MCF 10A (cell line): ENCODE data around the gene XXYLT1. TPM values are rescaled to one million over a fixed set of nuclear protein-coding genes. Genes with fewer than 3 reads are reported as not detected.

ENCODE experiments used
- BruUV-seq: library from RNA; stranded (reverse); fragments of 400-500 nt; replicated peaks from 2 replicates; lab custom pipeline; 2021; lab: Mats Ljungman, UMichigan
- CTCF ChIA-PET: fragments of 300-600 bp; sonication (Branson Sonifier 250); formaldehyde crosslinking; extraction: SDS; loops from one replicate; lab custom pipeline; 2021; ENCODE audit warnings: antibody characterized with exemption, inconsistent platforms; lab: Yijun Ruan, JAX
- POLR2A ChIA-PET: fragments of 300-600, 350-650 bp; sonication (Branson Sonifier 250); formaldehyde crosslinking; extraction: SDS; loops from one replicate; lab custom pipeline; 2020; ENCODE audit warnings: antibody characterized with exemption, inconsistent platforms; lab: Yijun Ruan, JAX
- DNase-seq: peaks from one replicate; pipeline ENCODE4 v3.0.0-alpha.2; 2018; ENCODE audit not compliant: unreplicated experiment
- H3K27ac Mint-ChIP-seq: one replicate; pipeline ENCODE4 v1.8.0; 2022; ENCODE audit warnings: mild to moderate bottlenecking, low read depth, mixed read lengths; ENCODE audit not compliant: unreplicated experiment
- H3K27me3 Mint-ChIP-seq: one replicate; pipeline ENCODE4 v1.8.0; 2022; ENCODE audit warnings: mixed read lengths; ENCODE audit not compliant: insufficient read depth, unreplicated experiment
- H3K36me3 Mint-ChIP-seq: one replicate; pipeline ENCODE4 v1.8.0; 2022; ENCODE audit warnings: mild to moderate bottlenecking, moderate library complexity, mixed read lengths; ENCODE audit not compliant: insufficient read depth, unreplicated experiment
- H3K4me1 Mint-ChIP-seq: one replicate; pipeline ENCODE4 v1.8.0; 2022; ENCODE audit warnings: mixed read lengths; ENCODE audit not compliant: insufficient read depth, unreplicated experiment
- H3K4me3 Mint-ChIP-seq: one replicate; pipeline ENCODE4 v1.8.0; 2022; ENCODE audit warnings: mild to moderate bottlenecking, moderate library complexity, mixed read lengths; ENCODE audit not compliant: unreplicated experiment
- H3K9me3 Mint-ChIP-seq: one replicate; pipeline ENCODE4 v1.8.0; 2022; ENCODE audit warnings: mixed read lengths; ENCODE audit not compliant: unreplicated experiment
- intact Hi-C: fragments of 100-400 bp; cut with micrococcal nuclease; formaldehyde crosslinking; loops from 2 replicates; pipeline ENCODE4 v1.14.1; 2022
- total RNA-seq: library from RNA; stranded (reverse); gene quantifications from 2 replicates; pipeline ENCODE4 v1.2.3, GENCODE V29; 2022
- TF ChIP-seq, protein P1 (sequence below): fragments of 200-600 bp; IDR thresholded peaks from one replicate; pipeline ENCODE4 v1.8.0; 2022; ENCODE audit warnings: antibody characterized with exemption, mild to moderate bottlenecking; ENCODE audit not compliant: unreplicated experiment

Gene XXYLT1
- total RNA-seq, 1 experiment from 2014 or later: 10.0 TPM

DNA sequence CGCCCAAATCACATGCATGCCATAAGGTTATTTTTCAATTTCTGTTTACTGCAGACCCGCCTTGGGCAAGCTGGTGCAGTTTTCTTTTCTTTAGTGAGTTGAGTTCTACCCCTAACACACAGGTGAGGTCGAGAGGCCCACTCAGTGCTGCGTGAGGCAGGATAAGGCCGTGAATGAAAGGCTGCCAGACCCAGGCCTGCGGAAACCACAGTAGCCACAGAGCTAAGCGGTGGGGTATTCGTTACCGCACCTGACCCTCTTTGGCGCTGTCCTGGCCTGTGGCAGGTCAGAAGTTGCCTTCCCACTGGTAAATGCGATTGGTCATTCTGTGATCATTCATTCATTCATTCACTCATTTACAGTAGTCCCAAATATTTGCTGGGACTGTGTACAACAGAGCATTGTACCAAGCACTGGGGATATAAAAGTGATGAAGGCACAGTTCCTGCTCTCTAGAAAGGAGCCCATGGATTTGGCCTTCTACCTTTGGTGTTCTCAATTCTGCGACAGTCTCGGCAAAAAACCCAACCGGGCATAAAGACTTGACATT, 144.8 kb downstream of the XXYLT1 start:
- no peaks in the 10 kb centered on the region for H3K9me3 Mint-ChIP-seq
- intact Hi-C loops: no loop called here
- POLR2A ChIA-PET: no interaction called here
- peaks cover 5% of the 10 kb centered on the region for H3K36me3 Mint-ChIP-seq
- no peak overlapping the region for H3K4me3 Mint-ChIP-seq
- H3K4me1 Mint-ChIP-seq: peaks cover 16% of the 10 kb centered on the region
- H3K27ac Mint-ChIP-seq: no peak overlapping the region
- DNase-seq: no peak
- BruUV-seq: no TSS peak
- CTCF ChIA-PET: interaction anchor here (0.6 kb wide), 1 partner anchor 617 kb away, joined by 3 read pairs; no protein-coding TSS in a partner anchor
- TF ChIP-seq, protein P1, sequence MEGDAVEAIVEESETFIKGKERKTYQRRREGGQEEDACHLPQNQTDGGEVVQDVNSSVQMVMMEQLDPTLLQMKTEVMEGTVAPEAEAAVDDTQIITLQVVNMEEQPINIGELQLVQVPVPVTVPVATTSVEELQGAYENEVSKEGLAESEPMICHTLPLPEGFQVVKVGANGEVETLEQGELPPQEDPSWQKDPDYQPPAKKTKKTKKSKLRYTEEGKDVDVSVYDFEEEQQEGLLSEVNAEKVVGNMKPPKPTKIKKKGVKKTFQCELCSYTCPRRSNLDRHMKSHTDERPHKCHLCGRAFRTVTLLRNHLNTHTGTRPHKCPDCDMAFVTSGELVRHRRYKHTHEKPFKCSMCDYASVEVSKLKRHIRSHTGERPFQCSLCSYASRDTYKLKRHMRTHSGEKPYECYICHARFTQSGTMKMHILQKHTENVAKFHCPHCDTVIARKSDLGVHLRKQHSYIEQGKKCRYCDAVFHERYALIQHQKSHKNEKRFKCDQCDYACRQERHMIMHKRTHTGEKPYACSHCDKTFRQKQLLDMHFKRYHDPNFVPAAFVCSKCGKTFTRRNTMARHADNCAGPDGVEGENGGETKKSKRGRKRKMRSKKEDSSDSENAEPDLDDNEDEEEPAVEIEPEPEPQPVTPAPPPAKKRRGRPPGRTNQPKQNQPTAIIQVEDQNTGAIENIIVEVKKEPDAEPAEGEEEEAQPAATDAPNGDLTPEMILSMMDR: no peak
- H3K27me3 Mint-ChIP-seq: no peaks in the 10 kb centered on the region

GRCh38 chr3:195125646-195126045, 145.3 kb downstream of the XXYLT1 start:
- CTCF ChIA-PET: interaction anchor here (0.6 to 1.4 kb wide), 3 partner anchors 19 to 617 kb away, joined by 3 to 5 read pairs (median 3); no protein-coding TSS in a partner anchor
- TF ChIP-seq, protein P1: no peak
- Mint-ChIP-seq H3K9me3 (no peaks in the 10 kb centered on the region), H3K4me3 (no peak overlapping the region), H3K27me3 (no peaks in the 10 kb centered on the region), H3K36me3 (peaks cover 5% of the 10 kb centered on the region), H3K27ac (no peak overlapping the region), H3K4me1 (peaks cover 12% of the 10 kb centered on the region)
- no TSS peak for BruUV-seq
- intact Hi-C loops: no loop called here
- POLR2A ChIA-PET: no interaction called here
- no peak for DNase-seq

DNA sequence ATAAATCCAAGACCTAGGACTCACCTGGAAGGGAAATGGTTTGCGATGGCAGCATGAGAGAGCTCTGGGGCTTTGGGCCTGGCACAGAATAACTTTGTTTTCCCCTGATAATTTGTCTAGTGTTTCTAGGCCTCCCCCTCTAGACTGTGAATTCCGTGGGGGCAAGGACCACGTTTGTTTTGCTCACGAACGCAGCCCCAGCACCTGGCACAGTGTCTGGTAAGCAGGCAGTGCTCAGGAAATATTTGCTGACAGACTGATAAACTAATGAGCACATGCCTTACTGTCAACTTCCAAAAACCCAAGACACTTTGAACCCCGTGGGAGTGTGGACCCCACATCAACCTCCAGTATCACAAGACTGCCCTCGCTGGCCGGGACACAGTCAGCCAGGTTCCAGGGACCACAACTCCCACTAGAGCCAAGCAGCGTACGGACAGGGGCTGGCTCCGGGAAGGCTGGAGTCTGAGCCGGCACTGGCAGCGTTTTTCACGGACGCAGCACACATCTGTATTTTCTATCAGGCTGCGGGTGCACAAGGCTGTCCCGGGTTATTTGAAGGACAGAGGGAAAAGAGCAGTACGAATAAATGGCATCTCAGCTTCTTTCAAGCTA, 146.5 kb downstream of the XXYLT1 start:
- Mint-ChIP-seq H3K4me1 (peaks cover 12% of the 10 kb centered on the region), H3K9me3 (no peaks in the 10 kb centered on the region), H3K4me3 (no peak overlapping the region), H3K36me3 (peaks cover 5% of the 10 kb centered on the region), H3K27me3 (no peaks in the 10 kb centered on the region), H3K27ac (no peak overlapping the region)
- POLR2A ChIA-PET: interaction anchor here (0.7 kb wide), 1 partner anchor 361 kb away, joined by 5 read pairs; no protein-coding TSS in a partner anchor
- TF ChIP-seq, protein P1: no peak
- CTCF ChIA-PET: interaction anchor here (1.4 kb wide), 1 partner anchor 18 kb away, joined by 5 read pairs; no protein-coding TSS in a partner anchor
- no peak for DNase-seq
- intact Hi-C loops: no loop called here
- no TSS peak for BruUV-seq

DNA sequence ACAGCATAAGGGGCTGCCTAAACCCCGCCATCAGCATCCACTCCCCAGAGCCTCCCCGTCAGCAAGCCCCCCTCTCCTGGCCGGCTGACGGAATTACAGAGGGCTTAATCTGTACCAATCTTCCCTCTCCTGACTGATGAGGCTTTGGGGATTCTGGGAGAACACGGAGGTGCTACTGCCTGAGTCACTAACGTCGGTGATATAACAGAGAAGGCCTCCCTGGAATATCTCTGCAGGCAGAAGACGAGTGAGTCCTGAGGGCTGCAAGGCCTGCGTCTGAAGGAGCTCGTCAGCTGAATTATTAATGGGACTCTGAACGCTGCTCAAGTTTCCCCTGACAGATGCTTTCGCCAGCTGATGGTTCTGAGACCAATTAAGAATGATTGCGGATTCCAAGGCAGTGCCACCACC, 147.7 kb downstream of the XXYLT1 start:
- peaks cover 1% of the 10 kb centered on the region for H3K4me1 Mint-ChIP-seq
- POLR2A ChIA-PET: no interaction called here
- H3K9me3 Mint-ChIP-seq: no peaks in the 10 kb centered on the region
- no peak for DNase-seq
- TF ChIP-seq, protein P1: no peak
- no peak overlapping the region for H3K27ac Mint-ChIP-seq
- H3K36me3 Mint-ChIP-seq: no peaks in the 10 kb centered on the region
- CTCF ChIA-PET: interaction anchor here (0.7 to 1.7 kb wide), 4 partner anchors 15 to 440 kb away, joined by 3 to 6 read pairs (median 4); no protein-coding TSS in a partner anchor
- no peak overlapping the region for H3K4me3 Mint-ChIP-seq
- no TSS peak for BruUV-seq
- intact Hi-C loops: no loop called here
- no peaks in the 10 kb centered on the region for H3K27me3 Mint-ChIP-seq
